ENCODE results near the gene SMYD3. TPM values are rescaled to one million over a fixed set of nuclear protein-coding genes. Genes with fewer than 3 reads are reported as not detected.
"Not testable (repeated sequence)": the region's sequence is repeated elsewhere in the genome, so short reads cannot be mapped to it uniquely, and the experiment has no call there.

SMYD3 gene
- total RNA-seq, 2 experiments from 2014 or later, result 22.6 to 24.6 TPM

- ChIA-PET CTCF (no interaction called here), POLR2A (no interaction called here)
- Mint-ChIP-seq H3K4me1 (ENCODE audit: low read depth) (peaks cover under 1% of the 10 kb centered on the region), H3K27me3 (no peaks in the 10 kb centered on the region), H3K4me3 (no peak overlapping the region), H3K27ac (no peak overlapping the region), H3K9me3 (no peaks in the 10 kb centered on the region), H3K36me3 (ENCODE audit: low read depth) (no peaks in the 10 kb centered on the region)
- no peak for DNase-seq
- TF ChIP-seq CTCF (IDR thresholded peaks at IDR 0.05), result no peak
- intact Hi-C loops (cut with micrococcal nuclease), result no loop called here
- ATAC-seq, result no peak
These were observed 527.5 kb downstream of the SMYD3 start for GRCh38 chr1:245979589-245979988.

DNA sequence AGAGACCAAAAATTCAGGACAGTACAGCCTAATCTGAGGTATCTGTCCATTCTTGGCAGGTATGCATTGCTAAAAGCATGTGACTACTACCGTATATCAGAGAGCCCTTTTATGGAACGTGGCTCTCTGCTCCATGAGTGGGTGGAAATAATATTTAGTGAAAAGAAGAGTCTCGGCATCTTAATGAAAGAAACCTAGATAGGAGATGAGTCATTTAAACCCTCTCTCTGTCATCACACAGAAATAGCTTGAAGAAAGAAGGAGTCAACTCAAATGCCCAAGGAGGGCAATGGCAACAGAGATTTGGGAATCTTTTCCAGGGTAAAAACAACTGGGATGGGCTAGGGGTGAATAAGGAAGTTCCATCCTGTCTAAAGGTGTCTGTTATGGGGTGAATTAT, 528.2 kb downstream of the SMYD3 start:
- no peak overlapping the region for H3K27ac Mint-ChIP-seq
- TF ChIP-seq CTCF (IDR thresholded peaks at IDR 0.05), result no peak
- ChIA-PET CTCF (no interaction called here), POLR2A (no interaction called here)
- H3K4me1 Mint-ChIP-seq (ENCODE audit: low read depth), result no peaks in the 10 kb centered on the region
- H3K4me3 Mint-ChIP-seq, result no peak overlapping the region
- H3K36me3 Mint-ChIP-seq (ENCODE audit: low read depth), result no peaks in the 10 kb centered on the region
- intact Hi-C loops (cut with micrococcal nuclease), result no loop called here
- ATAC-seq (no peak), DNase-seq (no peak)
- no peaks in the 10 kb centered on the region for H3K9me3 Mint-ChIP-seq
- no peaks in the 10 kb centered on the region for H3K27me3 Mint-ChIP-seq

GRCh38 chr1:245972476-245972875, 534.6 kb downstream of the SMYD3 start:
- no peak for ATAC-seq
- intact Hi-C loops (cut with micrococcal nuclease), result no loop called here
- Mint-ChIP-seq H3K27me3 (no peaks in the 10 kb centered on the region), H3K9me3 (peaks cover 6% of the 10 kb centered on the region), H3K4me3 (no peak overlapping the region), H3K4me1 (ENCODE audit: low read depth) (no peaks in the 10 kb centered on the region), H3K36me3 (ENCODE audit: low read depth) (no peaks in the 10 kb centered on the region), H3K27ac (no peak overlapping the region)
- no peak for TF ChIP-seq CTCF (IDR thresholded peaks at IDR 0.05)
- CTCF ChIA-PET, result interaction anchor here (1.4 to 1.8 kb wide), 2 partner anchors 18 to 31 kb away, joined by 3 read pairs; no protein-coding TSS in a partner anchor
- DNase-seq, result no peak
- POLR2A ChIA-PET, result interaction anchor here (0.5 kb wide), 1 partner anchor 833 kb away, joined by 3 read pairs; no protein-coding TSS in a partner anchor

DNA sequence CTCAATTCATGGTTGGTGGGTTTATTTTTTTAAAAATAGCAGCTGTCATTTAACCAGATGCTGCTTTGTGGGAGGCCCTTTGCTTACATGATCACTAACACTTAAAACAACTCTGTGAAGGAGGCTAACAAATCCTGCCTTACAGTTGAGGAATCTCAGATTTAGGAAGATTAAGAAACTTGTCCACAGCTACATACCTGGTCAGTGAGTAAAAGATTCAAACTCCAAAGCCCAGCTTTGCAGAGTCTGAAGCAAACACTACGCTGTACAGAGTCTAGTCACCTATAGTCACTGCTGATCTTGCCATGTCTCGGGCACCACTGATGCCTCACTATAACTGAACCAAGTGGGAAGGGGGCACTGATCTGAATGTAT, 535.4 kb downstream of the SMYD3 start:
- Mint-ChIP-seq H3K4me1 (ENCODE audit: low read depth) (no peaks in the 10 kb centered on the region), H3K4me3 (no peak overlapping the region), H3K36me3 (ENCODE audit: low read depth) (peaks cover 3% of the 10 kb centered on the region), H3K9me3 (peaks cover 6% of the 10 kb centered on the region), H3K27me3 (no peaks in the 10 kb centered on the region), H3K27ac (no peak overlapping the region)
- DNase-seq (no peak), ATAC-seq (no peak)
- POLR2A ChIA-PET, result no interaction called here
- CTCF ChIA-PET, result interaction anchor here (1.4 kb wide), 1 partner anchor 31 kb away, joined by 3 read pairs; no protein-coding TSS in a partner anchor
- intact Hi-C loops (cut with micrococcal nuclease), result no loop called here
- no peak for TF ChIP-seq CTCF (IDR thresholded peaks at IDR 0.05)

DNA sequence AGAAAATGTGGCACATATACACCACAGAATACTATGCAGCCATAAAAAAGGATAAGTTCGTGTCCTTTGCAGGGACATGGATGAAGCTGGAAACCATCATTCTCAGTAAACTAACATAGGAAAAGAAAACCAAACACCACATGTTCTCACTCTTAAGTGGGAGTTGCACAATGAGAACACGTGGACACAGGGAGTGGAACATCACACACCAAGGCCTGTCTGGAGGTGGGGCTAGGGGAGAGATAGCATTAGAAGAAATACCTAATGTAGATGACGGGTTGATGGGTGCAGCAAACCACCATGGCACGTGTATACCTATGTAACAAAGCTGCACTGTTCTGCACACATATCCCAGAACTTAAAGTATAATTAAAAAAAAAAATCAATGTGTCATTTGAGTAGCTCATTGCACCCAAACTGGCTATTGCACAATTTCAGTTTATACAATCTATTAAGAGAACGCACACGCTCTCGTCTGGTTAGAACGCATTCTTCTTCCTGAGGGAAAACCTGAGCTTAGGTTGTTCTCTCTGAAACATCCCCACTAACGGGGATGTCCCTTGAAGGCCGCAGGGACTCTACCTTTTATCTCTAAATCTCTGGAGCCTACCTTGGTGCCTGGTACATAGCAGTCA, 535.9 kb downstream of the SMYD3 start:
- H3K27ac Mint-ChIP-seq; ATAC-seq; intact Hi-C loops (cut with micrococcal nuclease); H3K4me3 Mint-ChIP-seq; H3K36me3 Mint-ChIP-seq (ENCODE audit: low read depth); H3K27me3 Mint-ChIP-seq; H3K9me3 Mint-ChIP-seq; POLR2A ChIA-PET; DNase-seq; H3K4me1 Mint-ChIP-seq (ENCODE audit: low read depth): not testable (repeated sequence)
- CTCF ChIA-PET, result interaction anchor here (0.7 to 1.4 kb wide), 2 partner anchors 32 to 818 kb away, joined by 3 read pairs; no protein-coding TSS in a partner anchor
